Measurements from ENCODE around the gene NRXN2.

Gene NRXN2

DNA sequence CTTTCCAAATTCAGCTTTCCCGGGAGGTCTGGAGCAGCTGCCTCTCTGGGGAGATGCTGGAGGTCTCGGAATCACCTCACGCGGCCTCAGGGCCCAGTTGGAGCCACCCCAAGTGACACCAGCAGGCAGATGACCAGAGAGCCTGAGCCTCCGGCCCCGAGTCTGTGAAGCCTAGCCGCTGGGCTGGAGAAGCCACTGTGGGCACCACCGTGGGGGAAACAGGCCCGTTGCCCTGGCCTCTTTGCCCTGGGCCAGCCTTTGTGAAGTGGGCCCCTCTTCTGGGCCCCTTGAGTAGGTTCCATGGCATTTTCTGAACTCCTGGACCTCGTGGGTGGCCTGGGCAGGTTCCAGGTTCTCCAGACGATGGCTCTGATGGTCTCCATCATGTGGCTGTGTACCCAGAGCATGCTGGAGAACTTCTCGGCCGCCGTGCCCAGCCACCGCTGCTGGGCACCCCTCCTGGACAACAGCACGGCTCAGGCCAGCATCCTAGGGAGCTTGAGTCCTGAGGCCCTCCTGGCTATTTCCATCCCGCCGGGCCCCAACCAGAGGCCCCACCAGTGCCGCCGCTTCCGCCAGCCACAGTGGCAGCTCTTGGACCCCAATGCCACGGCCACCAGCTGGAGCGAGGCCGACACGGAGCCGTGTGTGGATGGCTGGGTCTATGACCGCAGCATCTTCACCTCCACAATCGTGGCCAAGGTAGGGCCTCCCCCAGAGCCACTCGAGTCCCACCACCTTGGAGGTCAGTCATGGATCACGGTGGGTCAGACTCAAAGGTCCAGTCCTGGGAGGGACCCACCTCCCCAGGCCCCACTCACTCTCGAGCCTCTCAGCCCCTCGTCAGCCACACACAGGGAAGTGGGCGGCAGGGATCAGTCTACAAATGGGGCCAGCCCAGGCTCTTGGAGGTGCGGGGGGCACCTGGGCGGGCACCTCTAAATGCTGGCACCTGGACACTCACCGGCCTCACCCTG lies 131.5 kb downstream of the NRXN2 start:
- no peak for DNase-seq (ENCODE audit: low read depth in 3 of 3)

DNA sequence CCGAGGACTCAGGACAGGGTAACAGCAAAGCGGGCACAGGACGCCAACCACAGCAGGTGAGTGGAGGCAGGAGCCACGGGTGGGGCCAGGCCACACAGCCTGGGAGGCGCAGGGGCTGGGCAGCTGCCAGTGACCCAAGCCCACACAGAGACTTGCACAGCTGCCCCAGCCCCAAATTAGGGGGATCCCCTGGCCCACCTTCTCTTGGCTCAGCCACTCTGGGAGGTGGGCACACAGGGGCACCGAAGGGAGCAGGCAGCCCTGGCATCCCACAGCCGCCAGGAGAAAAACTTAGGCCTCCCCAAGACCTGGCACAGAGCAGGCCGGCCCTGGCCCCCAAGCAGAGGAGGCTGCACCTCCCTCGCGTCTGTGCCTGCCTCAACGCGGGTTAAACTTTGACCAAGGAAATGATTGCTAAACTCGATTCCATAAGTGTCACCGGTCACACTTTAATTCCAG lies 132.2 kb downstream of the NRXN2 start, which contains the start of gene SLC22A12:
TSS of gene SLC22A12 (plus strand) at position 458 of the 459 bp plus-strand sequence. CDS start 337 bp downstream, outside the sequence.
- no peak for DNase-seq (ENCODE audit: low read depth in 3 of 3)

DNA sequence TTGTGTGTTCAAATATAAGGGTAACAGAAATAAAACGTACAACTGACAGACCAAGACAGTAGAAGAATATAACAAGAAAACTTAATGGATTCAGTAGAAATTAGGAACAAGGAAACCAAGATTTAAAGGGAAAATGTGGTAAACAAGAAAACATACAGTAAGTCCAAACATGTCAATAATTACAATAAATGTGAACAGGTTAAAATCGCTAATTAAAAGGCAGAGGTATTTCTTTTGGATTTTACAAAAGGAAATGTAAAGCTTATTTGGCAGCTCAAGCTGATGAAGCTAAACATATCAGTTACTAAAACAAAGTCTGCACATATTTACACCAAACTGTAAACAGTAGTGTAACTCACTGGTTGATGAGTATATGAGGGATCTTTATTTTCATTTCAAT lies 134.3 kb downstream of the NRXN2 start:
- no peak for DNase-seq (ENCODE audit: low read depth in 3 of 3)

DNA sequence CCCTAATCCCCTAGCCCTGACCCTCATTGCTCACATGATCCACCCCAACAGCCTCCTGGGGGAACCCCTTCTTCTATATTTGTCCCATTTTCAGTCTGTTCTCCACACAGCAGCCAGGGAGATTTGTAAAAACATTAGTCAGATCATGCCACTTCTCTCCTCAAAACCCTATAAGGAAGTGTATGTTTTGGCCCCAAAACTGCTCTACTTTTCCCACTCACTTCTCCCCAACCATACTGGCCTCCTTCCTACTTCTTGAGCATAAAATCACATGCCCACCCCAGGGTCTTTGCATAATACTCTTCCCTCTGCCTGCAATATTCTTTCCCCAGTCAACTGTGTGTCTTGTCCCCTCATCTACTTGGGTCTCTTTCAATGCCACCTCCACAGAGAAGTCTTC lies 136.6 kb downstream of the NRXN2 start:
- no peak for DNase-seq (ENCODE audit: low read depth in 3 of 3)

DNA sequence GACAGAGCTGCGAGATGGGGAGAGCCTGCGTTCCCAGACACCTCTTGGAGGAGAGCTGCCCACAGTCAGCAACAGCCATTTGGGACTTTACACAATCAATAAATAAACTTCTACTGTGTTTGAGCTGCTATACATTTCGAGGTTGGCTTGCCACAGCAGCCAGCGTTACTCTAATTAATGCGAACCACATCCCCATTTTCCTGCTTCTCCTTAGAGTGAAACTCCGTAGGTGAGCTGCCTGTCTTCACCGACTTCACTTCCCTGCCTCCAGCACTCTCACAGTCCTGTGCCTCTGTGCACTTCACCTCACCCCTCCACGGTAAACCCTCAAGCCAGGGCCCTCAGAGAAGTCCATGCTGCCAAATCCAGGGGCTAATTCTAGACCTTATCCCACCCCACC lies 137.8 kb downstream of the NRXN2 start:
- DNase-seq (ENCODE audit: low read depth in 3 of 3), result no peak

DNA sequence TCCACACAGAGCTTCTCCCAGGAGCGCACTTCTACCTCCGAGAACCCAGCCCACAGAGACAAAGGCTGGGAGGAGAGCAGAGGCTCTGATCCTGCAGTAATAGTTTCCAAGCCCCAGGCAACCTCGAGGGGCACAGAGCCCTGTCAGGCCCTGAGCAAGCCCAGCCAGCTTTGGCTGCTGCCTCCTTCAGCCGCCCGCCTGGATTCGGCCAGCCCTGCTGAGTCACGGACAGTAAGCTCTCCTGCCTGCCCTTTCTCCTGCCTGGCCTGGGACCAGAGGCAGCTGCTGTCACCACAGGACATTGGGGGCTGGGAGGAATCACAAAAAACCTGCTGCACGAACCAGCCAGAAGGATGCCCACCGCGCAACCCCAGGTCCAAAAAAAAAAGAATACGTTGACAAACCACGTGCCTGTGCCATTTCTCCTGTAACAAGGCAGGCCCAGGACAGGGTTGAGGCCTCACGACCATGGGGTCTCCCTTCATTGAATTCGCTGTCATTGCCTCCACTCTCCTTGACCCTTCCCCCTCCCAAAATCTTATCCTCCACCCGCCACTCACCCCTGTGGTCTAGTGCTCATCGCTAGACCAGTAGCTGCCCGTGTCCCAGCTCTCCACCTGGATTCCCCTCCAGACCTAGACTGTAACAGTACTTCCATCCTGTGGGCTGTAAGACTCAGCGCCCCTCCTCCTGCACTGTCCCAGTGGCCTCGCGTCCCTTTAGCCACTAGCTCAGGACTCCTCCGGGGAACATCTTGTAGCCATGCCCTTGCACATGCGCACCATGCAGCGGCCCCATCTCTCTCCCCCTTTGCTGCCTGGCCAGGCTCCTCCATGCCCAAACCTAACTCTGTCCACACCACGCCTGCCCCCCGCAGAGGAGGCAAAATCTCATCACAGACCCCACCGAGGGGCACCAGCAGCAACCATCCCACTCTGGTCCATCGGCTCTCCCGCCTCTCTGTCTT lies 139.4 kb downstream of the NRXN2 start:
- DNase-seq (ENCODE audit: low read depth in 3 of 3), result no peak

DNA sequence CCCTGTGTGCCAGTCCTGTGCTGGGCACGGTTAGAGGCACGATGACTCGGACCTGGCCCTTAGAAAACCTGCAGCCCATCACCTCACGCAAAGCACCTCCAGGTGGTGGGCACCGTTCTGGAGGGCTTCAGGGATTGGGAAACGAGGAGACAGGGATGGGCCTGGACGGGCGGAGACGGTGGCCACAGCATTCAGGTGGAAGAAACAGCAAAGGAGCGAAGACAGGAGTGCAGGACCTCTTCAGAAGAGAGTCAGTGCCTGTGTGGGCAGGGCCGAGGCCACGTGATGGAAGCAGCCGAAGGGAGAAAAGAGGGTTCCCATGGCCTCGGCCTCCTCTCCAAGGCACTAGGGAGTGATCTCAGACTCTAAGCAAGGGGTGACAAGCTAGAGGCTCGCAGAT lies 140.1 kb downstream of the NRXN2 start:
- DNase-seq (ENCODE audit: low read depth in 3 of 3), result no peak

DNA sequence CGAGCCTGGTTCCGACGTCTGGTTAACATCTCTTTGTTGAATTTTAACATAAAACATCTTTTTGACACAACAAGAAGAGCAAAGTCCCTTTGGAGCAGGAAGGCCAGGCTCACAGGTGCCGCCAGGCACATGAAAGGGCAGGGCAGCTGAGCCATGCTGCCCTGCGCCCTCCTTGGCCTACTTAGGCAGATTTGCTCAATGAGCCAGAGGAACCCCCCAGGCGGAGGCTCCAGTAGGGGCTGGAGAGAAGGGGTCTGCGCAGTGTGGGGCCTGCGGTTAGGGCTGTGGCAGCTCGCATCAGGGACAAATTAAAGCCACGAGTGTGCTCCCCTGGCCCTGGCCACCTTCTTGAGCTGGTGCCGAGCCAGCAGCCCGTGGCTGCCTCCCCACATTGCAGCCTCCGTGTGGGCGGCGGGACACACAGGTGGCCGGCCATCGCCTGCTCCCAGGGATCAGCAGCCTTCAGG lies 141.9 kb downstream of the NRXN2 start:
- DNase-seq (ENCODE audit: low read depth in 3 of 3), result no peak

DNA sequence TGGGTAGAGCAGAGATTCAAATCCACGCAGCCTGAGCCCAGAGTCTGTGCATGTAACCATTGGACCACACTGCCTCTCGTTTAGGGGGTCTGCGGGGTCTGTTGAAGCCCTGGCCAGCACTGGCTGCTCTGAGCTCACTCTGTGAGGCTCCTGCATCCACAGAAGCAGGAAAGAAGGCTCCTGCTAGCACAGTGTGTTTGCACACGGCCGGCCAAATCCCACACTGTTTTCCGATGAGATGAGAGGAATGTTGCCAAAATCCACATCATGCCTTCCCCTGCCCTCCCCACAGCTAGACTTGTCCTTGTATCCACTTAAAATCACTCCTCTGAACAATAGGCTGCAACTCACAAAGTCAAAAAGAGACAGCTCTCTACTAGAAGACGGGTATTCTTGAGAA lies 142.6 kb downstream of the NRXN2 start:
- DNase-seq (ENCODE audit: low read depth in 3 of 3), result no peak

DNA sequence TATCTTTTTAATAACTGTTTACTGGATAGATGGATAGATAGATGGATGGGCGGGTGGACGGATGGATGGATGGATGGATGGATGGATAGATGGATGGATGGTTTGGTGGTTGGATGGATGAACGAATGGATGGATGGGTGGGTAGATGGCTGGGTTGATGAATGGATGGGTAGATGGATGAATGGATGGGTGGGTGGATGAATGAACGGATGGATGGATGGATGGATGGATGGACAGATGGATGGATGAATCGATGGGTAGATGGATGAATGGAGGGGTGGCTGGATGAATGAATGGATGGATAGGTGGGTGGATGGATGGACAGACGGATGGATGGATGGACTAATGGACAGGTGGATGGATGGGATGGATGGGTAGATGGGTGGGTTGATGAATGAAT lies 145.8 kb downstream of the NRXN2 start:
- DNase-seq (ENCODE audit: low read depth in 3 of 3), result no peak

DNA sequence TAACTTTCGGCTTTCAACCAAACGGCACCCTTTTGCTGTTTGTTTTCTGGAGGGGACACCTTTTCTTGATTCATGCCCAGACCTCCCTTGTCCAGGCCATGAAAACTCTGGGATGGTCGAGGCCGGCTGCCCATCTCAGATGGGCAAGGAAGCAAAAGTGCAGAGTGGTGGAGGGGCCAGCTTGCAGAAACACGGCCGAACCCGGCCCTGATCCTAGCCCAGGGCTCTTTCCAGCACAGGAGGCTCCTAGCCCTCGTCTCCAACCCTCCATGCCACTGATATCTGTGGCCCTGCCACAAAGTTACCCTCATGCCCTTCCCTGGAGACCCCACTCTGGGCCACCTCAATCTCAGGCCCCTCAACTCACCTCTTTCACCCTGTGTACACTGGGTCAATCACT lies 150.9 kb downstream of the NRXN2 start:
- DNase-seq (ENCODE audit: low read depth in 3 of 3), result no peak

DNA sequence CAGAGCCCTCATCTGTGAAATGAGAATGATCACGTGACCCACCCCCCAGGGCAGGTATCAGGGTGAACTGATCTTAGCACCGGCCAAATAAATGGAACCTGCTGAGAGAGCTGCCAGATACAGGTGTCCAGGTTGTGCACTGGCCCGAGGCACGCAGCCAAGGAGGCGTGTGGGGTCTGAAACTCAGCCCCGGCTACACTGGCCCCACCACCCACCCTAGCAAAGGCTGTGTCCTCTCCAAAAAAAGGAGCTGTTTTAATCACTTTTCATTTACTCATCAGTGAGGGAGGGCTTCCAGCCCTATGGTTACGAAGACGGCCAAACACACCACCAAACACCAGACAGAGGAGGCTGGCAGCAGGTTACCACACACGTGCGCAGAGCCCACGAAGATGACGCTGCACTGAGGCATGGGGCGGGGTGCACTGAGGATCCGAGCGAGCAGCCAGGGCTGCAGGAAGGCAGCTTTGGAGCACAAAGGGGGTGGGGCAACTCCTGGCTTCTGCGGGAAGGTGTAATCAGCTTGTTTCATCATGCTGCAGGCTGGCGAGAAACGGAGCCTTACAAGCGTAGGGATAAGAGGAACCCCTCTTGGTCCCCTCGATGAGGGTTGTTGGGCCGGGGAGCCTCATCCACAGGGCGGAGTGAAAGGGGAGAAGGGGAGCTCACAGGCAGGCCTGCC lies 151.4 kb downstream of the NRXN2 start:
- no peak for DNase-seq (ENCODE audit: low read depth in 3 of 3)

DNA sequence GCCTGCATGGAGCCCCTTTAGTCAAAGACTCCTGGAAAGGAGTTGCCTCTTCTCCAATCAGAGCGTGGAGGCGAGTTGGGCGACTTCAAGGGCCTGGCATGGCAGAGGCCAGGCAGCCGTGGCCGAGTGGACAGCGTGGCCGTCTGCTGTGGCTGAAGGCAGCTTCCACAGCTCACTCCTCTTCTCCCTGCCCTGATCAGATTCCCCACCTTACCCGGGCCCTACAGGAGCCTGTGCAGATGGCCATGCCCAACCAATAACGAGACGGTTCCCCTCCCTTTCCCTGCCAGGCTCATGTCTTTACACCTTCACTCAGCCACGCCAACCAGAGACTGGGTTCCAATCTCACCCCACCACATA lies 152.0 kb downstream of the NRXN2 start:
- no peak for DNase-seq (ENCODE audit: low read depth in 3 of 3)

DNA sequence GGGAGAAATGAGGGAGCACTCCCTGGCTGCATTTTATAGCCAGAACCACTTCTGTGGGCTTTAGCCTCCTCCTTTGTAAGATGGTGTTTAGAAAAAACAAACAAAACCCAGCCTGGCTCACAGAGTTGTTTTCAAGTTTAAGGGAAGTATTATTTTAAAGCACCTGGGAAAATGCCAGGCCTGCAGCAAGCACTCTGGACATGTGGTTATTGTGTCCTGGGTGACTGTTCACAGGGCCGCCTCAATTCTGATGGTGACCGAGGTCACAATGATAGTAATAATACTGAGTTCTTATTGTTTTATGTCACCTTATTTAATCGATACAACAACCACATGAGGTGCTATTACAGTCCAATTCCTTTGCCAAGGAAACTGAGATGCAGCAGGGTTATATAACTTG lies 152.7 kb downstream of the NRXN2 start:
- no peak for DNase-seq (ENCODE audit: low read depth in 3 of 3)

DNA sequence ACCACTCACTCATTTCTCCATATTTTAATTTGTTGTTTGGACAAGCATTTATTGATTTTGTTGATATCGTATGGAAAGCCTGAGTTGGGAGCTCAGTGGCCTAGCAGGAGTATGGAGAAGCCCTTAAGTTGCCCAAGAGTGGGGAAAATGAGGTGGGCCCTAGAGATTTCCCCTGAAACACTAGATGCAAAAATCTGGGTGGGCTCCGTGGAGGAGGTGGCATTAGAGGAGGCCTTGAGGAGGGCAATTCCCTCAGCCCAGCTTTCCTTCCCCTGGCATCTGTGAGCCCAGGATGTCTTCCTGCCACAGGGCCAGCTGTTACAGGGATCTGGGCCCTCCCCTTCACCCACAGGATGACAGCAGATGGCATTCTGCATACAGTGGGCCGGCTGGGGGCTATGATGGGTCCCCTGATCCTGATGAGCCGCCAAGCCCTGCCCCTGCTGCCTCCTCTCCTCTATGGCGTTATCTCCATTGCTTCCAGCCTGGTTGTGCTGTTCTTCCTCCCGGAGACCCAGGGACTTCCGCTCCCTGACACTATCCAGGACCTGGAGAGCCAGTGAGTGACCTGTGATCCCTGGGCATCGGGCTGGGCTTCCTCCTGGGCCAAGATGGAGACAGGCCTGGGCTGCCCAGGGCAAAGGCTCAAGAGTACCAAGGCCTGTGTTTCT lies 153.6 kb downstream of the NRXN2 start:
- no peak for DNase-seq (ENCODE audit: low read depth in 3 of 3)

DNA sequence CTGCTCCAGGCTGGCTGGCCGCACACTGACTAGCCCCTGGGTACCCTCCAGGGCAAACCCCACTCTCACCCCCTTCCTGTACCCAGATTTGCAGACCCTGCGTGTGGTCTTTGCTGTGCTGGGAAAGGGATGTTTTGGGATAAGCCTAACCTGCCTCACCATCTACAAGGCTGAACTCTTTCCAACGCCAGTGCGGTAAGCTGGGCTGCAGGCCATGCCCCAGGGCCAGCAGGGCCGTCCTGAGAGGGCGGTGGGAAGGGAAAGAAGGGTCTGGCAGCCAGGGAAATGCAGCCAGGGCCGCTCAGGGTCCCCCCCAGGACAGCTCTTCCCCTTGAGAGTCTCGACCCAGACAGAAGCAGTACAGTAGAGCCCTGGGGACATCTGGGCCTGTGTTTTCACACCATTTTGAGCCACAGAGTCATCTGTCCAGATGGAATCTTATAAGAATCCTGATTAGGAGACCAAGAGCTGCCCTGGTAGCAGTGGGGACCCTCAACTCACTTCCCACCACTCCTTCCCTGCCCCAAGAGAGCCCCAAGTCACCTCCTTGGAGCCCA lies 154.3 kb downstream of the NRXN2 start:
- no peak for DNase-seq (ENCODE audit: low read depth in 3 of 3)

DNA sequence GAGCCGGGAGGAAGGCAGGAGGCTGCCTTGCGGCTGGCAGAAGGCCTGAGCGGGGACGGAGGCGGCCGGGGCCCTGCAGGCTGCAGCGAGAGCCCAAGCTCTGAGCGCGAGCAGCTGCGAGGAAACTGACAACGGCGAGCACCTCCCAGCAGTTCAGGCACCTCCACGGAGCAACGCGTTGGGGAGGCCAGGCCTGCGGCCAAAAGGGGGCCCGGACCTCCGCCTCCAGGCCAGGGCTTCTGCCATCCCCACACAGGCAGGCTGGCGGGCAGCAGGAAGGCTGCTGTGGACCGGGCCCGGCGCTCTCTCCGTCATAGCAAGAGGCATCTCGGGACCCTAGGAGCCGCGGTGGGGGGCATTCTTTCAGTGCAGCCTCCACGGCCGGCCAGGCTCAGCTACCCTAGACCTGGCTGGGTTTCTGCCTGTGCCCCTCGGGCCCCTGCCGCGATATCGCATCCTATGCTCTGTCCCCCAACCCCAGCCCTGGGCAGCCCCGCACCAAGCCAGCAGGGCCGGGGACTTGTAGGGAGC lies 154.9 kb downstream of the NRXN2 start:
- no peak for DNase-seq (ENCODE audit: low read depth in 3 of 3)

DNA sequence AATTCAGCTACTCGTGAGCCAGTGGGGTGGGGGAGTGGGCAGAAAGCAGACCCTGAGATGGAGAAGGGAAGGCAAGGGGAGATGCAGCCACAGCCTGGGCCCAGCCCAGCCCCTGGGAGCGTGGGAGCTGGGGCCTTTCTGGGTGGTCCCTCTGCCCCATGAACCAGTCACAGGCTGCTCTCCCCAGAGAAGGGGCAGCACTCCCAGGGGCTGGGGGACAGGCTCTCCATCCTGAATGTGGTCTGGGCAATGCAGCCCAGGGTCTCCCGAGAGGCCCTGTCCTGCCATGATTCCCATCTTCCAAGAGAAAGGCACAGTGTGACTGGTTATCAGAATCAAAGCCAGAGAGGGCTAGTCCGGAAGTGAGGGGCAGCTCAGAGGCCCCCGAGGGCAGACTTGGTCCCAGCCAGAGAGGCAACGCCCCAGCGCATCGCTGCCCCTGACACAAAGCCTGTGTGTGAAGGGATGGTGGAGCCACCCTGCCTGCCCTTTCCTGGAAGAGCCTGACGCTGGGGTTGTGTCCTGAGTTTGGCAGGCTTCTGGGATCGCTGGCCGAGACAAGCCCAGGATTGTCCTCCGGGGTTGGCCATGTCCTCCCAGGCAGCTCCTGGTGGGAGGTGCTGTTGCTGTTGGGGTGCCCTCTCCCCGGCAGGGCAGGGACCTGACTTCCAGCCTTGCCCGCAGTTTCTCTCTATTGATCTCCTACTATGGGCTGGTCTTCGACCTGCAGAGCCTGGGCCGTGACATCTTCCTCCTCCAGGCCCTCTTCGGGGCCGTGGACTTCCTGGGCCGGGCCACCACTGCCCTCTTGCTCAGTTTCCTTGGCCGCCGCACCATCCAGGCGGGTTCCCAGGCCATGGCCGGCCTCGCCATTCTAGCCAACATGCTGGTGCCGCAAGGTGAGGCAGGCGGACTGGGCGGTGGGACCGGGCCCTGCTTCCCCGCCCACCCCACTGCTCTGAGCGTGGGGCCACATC lies 155.8 kb downstream of the NRXN2 start:
- DNase-seq (ENCODE audit: low read depth in 3 of 3), result no peak
